Thyroid gland (tissue), 4 donors: ENCODE results near the gene NT5DC1.

Source experiments
- CTCF ChIP-seq, 6 experiments: fragments of 200-600 bp in 3 of 6; fragments of 450-650 bp in 3 of 6; sonication (generic) in 3 of 6; IDR thresholded peaks; one replicate each; pipeline ENCODE4 v1.5.1; 2016 to 2019; ENCODE audit warnings: antibody characterized with exemption in 6 of 6, mild to moderate bottlenecking in 2 of 6, inconsistent platforms in 1 of 6, moderate library complexity in 1 of 6
- POLR2A ChIP-seq, 2 donors: fragments of 450-650 bp; IDR thresholded peaks; one replicate each; pipeline ENCODE4 v1.6.1; 2017; ENCODE audit warnings: antibody characterized with exemption in 2 of 2, mild to moderate bottlenecking in 2 of 2, moderate library complexity in 1 of 2

- no peak for TF ChIP-seq POLR2A (IDR thresholded peaks at IDR 0.05)
- no peak for TF ChIP-seq CTCF (IDR thresholded peaks at IDR 0.05)
These were observed 56.0 kb downstream of the NT5DC1 start for GRCh38 chr6:116156405-116157326.
